Central memory CD4-positive, alpha-beta T cell (primary cell): ENCODE measurements around the gene ZCCHC2.

Experiments
- DNase-seq: peaks from one replicate; pipeline ENCODE4 v3.0.0; 2022

ZCCHC2 gene

DNA sequence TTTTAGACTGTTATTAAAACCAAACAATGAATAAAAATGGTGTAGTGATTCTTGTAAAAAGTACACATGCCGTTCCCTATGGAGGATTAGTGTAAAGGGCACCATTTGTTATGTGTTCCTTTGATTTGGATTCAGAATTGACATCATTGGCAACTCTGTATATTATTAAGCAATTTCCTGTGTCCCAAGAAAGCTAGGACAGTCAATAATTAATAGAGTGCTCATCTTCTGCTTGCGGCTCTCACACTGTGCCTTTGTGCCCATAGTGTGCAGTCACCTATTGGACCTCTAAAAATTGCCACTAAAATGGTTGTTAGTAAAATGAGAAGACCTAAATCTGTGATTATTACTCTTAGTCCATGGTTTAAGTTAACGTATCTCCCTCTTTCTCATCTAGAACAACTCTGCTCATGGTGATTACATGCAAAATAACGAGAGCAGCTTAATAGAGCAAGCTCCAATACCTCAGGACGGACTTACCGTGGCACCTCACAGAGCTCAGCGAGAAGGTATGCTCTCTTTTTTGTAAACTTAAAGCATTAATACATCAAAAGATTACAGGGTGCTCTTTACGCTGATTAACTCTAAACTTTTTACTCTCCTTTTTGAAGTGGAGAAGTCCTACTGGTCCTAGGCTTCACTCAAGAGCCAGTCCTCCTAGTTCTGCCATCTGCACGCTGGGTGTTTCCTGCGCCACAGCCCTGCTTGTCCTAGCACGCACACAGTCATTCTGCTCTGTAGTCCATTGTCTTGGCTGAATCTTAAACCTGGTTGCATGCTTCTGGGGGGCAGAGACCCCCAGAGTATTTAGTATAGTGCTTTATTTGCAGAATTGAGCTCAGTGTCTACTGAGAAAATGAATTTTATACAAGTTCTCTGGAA lies 16.7 kb downstream of the ZCCHC2 start:
- no peak for DNase-seq

- DNase-seq: no peak
Observed at GRCh38 chr18:62543021-62543420, 20.2 kb downstream of the ZCCHC2 start.

GRCh38 chr18:62545098-62545497 lies 22.3 kb downstream of the ZCCHC2 start:
- DNase-seq: no peak

DNA sequence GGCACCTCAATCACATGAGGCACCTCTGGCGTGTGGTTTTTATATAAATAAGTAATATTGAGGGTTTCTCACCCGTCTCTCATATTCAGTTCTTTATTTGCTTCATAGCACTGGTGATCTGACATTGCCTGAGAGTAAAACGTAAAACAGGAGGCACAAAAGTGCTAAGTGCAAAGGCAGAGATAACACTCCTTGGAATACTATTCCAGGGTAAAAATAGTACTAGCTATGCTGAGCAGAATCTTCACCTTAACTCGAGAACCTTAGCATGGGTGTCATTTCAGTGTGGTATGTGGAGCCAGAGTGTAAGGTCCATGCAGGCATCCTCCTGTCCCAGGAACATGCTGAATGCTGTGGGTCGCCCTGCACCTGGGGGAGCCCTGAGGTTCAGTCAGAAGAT lies 26.9 kb downstream of the ZCCHC2 start:
- DNase-seq: no peak

GRCh38 chr18:62550746-62551145 lies 27.9 kb downstream of the ZCCHC2 start:
- no peak for DNase-seq

DNA sequence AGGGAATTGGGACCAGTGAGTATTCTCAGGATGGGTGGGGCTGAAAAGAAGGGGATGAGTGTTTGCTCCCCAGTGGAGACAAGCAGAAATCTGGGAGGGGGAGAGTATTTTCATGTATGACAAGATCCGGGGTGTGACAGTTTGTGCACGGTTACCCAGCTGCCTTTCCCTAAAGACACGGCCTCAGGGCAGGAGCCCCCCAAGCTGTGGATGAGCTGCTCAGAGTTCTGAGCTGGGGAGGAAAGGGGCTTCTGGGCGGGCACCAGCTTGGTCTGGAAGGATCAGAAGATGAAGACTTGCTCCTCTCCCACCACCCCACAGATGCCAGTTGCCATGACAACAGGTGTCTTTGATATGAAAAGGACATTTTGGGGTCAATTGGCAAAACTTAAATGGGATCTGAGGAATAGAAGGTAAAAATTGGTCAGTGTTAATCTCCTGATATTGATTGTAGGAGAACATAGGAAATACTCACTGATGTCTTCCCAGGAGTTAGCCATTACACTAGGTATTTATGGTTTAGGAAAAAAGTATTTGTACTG lies 29.2 kb downstream of the ZCCHC2 start:
- no peak for DNase-seq

DNA sequence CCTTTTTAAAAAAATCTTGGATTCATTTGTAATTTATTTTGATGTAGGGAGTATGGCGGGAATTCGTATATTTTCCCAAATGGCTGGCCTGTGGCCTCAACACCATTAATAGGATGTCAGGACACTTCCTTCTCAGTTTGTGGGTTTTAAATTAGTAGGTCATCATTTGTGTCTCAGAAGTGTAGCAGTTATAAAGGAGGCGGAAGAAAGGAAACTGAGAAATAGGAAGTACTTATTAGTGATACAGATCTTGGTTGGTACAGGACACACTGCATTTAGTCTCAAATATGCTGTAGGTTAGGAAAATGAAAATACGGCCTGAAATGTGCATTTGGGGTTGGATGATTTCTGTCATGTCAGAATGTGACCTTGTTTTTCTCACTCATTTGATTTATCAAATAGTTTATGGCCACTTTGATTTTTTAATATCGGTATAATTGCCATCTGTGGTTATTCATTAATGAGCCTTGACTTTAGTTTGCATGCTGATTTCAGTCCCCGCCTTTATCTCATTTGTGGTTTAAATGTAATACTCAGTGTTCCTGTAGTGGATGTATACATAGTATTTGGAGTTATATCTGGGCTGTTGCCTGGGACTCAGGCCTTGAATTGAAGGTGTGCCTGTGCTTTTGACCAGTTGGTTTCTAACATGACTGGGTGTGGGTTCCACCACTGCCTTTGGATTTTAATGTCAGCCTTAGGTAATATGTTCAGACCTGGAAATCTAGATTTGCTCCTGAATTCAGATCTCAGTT lies 31.4 kb downstream of the ZCCHC2 start:
- no peak for DNase-seq

DNA sequence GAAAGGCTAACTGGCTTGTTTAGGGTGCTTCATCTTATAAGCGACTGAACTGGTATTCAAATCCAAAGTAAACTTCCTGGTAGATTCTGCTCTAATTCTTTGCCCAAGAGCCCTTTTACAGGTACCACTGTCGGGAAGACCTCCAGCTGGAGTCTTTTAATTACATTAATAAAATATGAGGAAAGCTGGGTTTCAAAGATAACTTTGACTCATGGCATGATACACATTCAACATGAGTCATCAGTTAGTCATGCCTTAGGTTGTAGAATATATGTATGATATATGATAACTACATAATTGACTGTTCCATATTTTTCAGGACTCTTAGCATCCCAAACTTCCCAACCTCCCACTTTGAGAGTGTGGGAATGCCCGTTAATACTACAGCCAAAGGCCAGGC lies 32.3 kb downstream of the ZCCHC2 start:
- no peak for DNase-seq

DNA sequence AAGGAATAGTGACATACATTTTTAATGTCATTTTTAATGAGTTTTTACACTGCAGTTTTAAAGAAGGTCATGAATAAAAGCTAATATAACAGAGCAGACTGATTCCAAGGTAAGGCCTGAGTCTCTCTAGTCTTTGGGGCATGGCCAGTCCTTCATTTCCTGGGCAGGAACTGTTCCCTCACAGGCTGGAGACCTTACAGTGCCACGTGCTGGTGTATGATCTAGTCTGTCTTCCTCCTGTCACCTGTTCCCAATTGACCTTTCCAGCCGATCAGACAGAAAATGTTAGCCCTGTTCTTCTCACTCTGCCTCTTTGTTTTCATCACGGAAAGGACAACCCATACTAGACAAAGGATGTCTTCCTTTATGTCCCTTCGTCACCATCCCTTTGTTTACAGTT lies 33.6 kb downstream of the ZCCHC2 start:
- no peak for DNase-seq

GRCh38 chr18:62558015-62558663 lies 35.3 kb downstream of the ZCCHC2 start:
- DNase-seq: no peak

DNA sequence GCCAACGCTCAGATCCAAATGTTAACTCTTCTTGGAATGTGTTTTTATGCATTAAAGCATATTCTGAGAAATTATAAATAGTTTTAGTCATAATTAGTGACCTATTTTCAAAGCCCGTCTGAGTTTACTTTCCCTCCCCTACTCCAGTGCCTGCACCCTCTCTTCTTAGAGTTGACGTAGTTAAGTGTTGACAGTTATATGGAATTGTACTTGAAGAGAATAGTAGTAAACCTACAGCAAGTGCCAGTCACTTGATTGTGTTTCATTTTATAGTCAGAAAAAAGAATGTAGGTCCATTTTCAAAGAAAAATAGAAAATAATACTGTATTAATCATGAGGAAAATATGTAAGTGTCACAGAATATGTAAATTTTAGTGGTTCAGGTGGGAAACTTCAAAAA lies 41.2 kb downstream of the ZCCHC2 start:
- DNase-seq: no peak

DNA sequence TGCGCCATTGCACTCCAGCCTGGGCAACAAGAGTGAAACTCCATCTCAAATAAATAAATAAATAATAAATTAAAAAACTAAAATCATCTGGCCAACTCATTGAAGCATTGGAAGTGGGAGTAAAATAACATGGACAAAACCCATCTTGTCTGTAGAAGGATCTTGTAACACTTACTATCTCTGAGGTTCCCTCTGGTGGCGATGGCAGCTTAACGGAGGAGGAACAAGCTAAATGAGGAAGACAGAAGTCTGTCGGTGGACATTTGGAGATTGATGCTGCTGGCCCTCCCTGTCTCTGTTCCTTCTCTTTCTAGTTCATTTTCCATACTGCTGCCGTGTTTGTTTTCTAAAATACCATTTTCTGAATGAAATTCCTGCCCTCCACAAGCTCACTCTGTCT lies 43.4 kb downstream of the ZCCHC2 start:
- DNase-seq: no peak

DNA sequence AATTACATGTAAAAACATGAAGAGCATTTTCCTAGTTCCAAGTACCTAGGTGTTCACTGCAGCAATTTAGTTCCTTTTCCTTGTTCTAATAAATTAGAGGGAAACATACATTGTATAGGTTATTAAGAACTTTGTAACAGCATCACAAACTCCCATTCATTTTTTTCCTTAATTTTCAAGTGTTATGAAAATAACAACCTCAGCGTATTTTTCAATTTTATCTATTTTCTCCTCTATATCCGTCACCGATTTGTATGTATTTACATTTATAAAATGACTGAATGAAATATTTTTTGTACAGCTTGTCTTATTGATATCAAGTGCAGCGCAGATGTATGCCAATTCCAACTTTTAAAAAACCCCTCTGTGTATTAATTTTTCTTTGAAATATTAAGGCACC lies 44.0 kb downstream of the ZCCHC2 start:
- DNase-seq: no peak

- DNase-seq: no peak
Observed at GRCh38 chr18:62569081-62569655, 46.3 kb downstream of the ZCCHC2 start.

DNA sequence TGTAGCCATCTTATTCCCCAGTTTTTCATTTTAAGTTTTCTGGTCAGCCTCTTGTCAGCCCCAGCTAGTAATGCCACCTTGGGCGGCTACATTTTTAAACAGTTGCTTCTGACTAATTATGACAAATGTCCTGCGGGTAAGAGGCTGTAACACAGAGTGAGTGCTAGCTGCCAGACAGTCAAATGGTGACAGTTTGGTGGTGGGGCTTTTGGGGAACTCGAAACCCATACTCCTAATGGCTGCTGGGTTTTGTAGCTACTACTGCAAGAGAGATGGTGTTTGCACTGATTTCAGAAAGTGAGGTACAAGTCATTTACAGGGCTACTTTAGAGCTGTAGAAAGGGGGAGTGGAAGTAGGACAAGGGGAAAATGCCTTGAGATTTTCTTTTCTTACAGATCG lies 48.2 kb downstream of the ZCCHC2 start:
- DNase-seq: no peak

- no peak for DNase-seq
Observed at GRCh38 chr18:62571648-62572047, 48.8 kb downstream of the ZCCHC2 start.

- DNase-seq: no peak
Observed at GRCh38 chr18:62572456-62572855, 49.6 kb downstream of the ZCCHC2 start.

DNA sequence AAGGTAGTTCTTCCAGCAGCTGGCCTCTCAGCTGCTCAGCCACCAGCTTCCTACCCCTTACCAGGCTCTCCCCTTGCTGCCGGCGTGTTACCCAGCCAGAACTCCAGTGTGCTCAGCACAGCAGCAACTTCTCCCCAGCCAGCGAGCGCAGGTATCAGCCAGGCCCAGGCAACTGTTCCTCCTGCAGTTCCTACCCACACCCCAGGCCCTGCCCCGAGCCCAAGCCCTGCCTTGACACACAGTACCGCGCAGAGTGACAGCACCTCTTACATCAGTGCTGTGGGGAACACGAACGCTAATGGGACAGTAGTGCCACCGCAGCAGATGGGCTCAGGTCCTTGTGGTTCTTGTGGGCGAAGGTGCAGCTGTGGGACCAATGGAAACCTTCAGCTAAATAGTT lies 52.0 kb downstream of the ZCCHC2 start:
- no peak for DNase-seq

- no peak for DNase-seq
Observed at GRCh38 chr18:62576271-62576670, 53.4 kb downstream of the ZCCHC2 start.

GRCh38 chr18:62576845-62577512 lies 54.2 kb downstream of the ZCCHC2 start:
- DNase-seq: no peak

- no peak for DNase-seq
Observed at GRCh38 chr18:62577765-62578164, 54.9 kb downstream of the ZCCHC2 start.

- DNase-seq: no peak
Observed at GRCh38 chr18:62578980-62579511, 56.2 kb downstream of the ZCCHC2 start.
